Trophoblast cell (in vitro differentiated cells and primary cell): ENCODE results near the gene PARL.

Experiments
- DNase-seq, 2 donors: peaks; one replicate each; pipeline ENCODE4 v3.0.0-alpha.2; 2016
- H2AFZ ChIP-seq: 2 replicates; pipeline ENCODE4 v1.6.1; 2013; ENCODE audit warnings: low read length, moderate library complexity, mild to moderate bottlenecking; ENCODE audit not compliant: insufficient read depth, poor library complexity
- H2AK5ac ChIP-seq: 2 replicates; pipeline ENCODE4 v1.6.1; 2013; ENCODE audit warnings: mild to moderate bottlenecking, low read length
- H2BK120ac ChIP-seq: 2 replicates; pipeline ENCODE4 v1.6.1; 2013; ENCODE audit warnings: low read length, mild to moderate bottlenecking, moderate library complexity; ENCODE audit not compliant: insufficient read depth, poor library complexity
- H2BK12ac ChIP-seq: 2 replicates; pipeline ENCODE4 v1.6.1; 2013; ENCODE audit warnings: mild to moderate bottlenecking, low read length, moderate library complexity
- H2BK5ac ChIP-seq: 2 replicates; pipeline ENCODE4 v1.6.1; 2013; ENCODE audit warnings: low read length, low read depth, moderate library complexity, mild to moderate bottlenecking; ENCODE audit not compliant: poor library complexity
- H3K14ac ChIP-seq: 2 replicates; pipeline ENCODE4 v1.6.1; 2013; ENCODE audit warnings: mild to moderate bottlenecking, low read length
- H3K18ac ChIP-seq: 2 replicates; pipeline ENCODE4 v1.6.1; 2013; ENCODE audit warnings: mild to moderate bottlenecking, low read length
- H3K23ac ChIP-seq: 2 replicates; pipeline ENCODE4 v1.6.1; 2013; ENCODE audit warnings: low read length
- H3K27ac ChIP-seq: 2 replicates; pipeline ENCODE4 v1.5.1; 2013; ENCODE audit warnings: low read depth, mild to moderate bottlenecking, inconsistent platforms, low read length, moderate library complexity
- H3K27me3 ChIP-seq: 2 replicates; pipeline ENCODE4 v1.6.1; 2013; ENCODE audit warnings: inconsistent platforms, mild to moderate bottlenecking, low read length, moderate library complexity; ENCODE audit not compliant: insufficient read depth
- H3K36me3 ChIP-seq, 2 experiments: 1 replicate in 1 of 2; 2 replicates in 1 of 2; pipeline ENCODE4 v1.6.1; 2013; ENCODE audit warnings: low read length in 2 of 2, mild to moderate bottlenecking in 2 of 2, moderate library complexity in 1 of 2; ENCODE audit not compliant: insufficient read depth in 2 of 2, control insufficient read depth in 1 of 2
- H3K4ac ChIP-seq: 2 replicates; pipeline ENCODE4 v1.6.1; 2013; ENCODE audit warnings: low read depth, mild to moderate bottlenecking, low read length, moderate library complexity
- H3K4me1 ChIP-seq, 2 experiments: 1 replicate in 1 of 2; 2 replicates in 1 of 2; pipeline ENCODE4 v1.6.1; 2013; ENCODE audit warnings: low read length in 2 of 2, mild to moderate bottlenecking in 2 of 2, moderate library complexity in 1 of 2; ENCODE audit not compliant: insufficient read depth in 2 of 2, control insufficient read depth in 1 of 2
- H3K4me2 ChIP-seq: 2 replicates; pipeline ENCODE4 v1.6.1; 2013; ENCODE audit warnings: inconsistent platforms, mild to moderate bottlenecking, low read length, moderate library complexity
- H3K4me3 ChIP-seq: 2 replicates; pipeline ENCODE4 v1.5.1; 2013; ENCODE audit warnings: mild to moderate bottlenecking, low read depth, low read length, inconsistent platforms
- H3K79me1 ChIP-seq: one replicate; pipeline ENCODE4 v1.6.1; 2013; ENCODE audit warnings: low read length
- H3K79me2 ChIP-seq: 2 replicates; pipeline ENCODE4 v1.6.1; 2013; ENCODE audit warnings: low read length, mild to moderate bottlenecking; ENCODE audit not compliant: control insufficient read depth, insufficient read depth, poor library complexity
- H3K9ac ChIP-seq: 2 replicates; pipeline ENCODE4 v1.6.1; 2013; ENCODE audit warnings: mild to moderate bottlenecking, low read length
- H3K9me3 ChIP-seq: 2 replicates; pipeline ENCODE4 v1.6.1; 2013; ENCODE audit warnings: low read depth, mild to moderate bottlenecking, control low read depth, inconsistent platforms, low read length; ENCODE audit not compliant: insufficient read depth
- H4K12ac ChIP-seq: 2 replicates; pipeline ENCODE4 v1.6.1; 2013; ENCODE audit warnings: low read depth, mild to moderate bottlenecking, low read length, moderate library complexity
- H4K8ac ChIP-seq: 2 replicates; pipeline ENCODE4 v1.6.1; 2013; ENCODE audit warnings: low read depth, mild to moderate bottlenecking, low read length, moderate library complexity
- H4K91ac ChIP-seq: one replicate; pipeline ENCODE4 v1.6.1; 2013; ENCODE audit warnings: low read depth, mild to moderate bottlenecking, low read length, moderate library complexity
- WGBS: extraction: QIAGEN DNeasy Blood & Tissue Kit; methylation state at CpG from one replicate; pipeline ENCODE4 v1.1.7; 2013; ENCODE audit warnings: missing lambda C conversion rate; ENCODE audit not compliant: insufficient read length, insufficient coverage; ENCODE audit errors: extremely low coverage; 5-methylcytosine and 5-hydroxymethylcytosine counted together

Gene PARL

GRCh38 chr3:183875411-183875810, 9.3 kb downstream of the PARL start:
- H3K14ac ChIP-seq = no peak overlapping the region
- no peak overlapping the region for H4K8ac ChIP-seq
- peaks cover 2% of the 10 kb centered on the region in 2 experiments for H3K36me3 ChIP-seq

DNA sequence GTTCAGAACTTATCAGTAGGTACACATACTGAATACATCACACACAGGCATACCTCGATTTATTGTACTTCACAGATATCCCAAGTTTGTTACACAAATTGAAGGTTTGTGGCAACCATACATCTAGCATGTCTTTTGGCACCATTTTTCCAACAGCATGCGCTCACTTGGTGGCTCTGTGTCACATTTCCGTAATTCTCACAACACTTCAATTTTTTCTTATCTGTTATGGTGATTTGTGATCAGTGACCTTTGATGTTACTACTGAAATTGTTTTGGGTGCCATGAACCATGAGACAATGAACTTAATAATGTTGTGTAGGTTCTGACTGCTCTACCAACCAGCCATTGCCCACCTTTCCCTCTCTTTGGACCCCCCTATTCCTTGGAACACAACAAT, 10.8 kb downstream of the PARL start:
- no peak overlapping the region for H4K8ac ChIP-seq
- peaks cover 3% of the 10 kb centered on the region for H3K79me2 ChIP-seq
- H3K14ac ChIP-seq = no peak overlapping the region
- H3K36me3 ChIP-seq = peaks cover 0 to 2% of the 10 kb centered on the region in 2 experiments
- no peak overlapping the region for H3K9ac ChIP-seq
- no peak overlapping the region for H2AK5ac ChIP-seq
- no peaks in the 10 kb centered on the region for H3K27me3 ChIP-seq
- H4K12ac ChIP-seq = no peak overlapping the region
- H3K23ac ChIP-seq = no peak overlapping the region
- no peaks in the 10 kb centered on the region for H3K4me1 ChIP-seq
- no CpG with 5 or more reads among the region's 3 CpGs for WGBS
- H3K27ac ChIP-seq = no peak overlapping the region
- no peak overlapping the region for H3K4me3 ChIP-seq
- H2BK5ac ChIP-seq = no peak overlapping the region
- H2BK120ac ChIP-seq = no peak overlapping the region
- H3K4ac ChIP-seq = no peak overlapping the region
- no peaks in the 10 kb centered on the region for H3K9me3 ChIP-seq
- H3K79me1 ChIP-seq = no peaks in the 10 kb centered on the region
- no peak overlapping the region for H4K91ac ChIP-seq
- no peak overlapping the region for H3K18ac ChIP-seq
- H2BK12ac ChIP-seq = no peak overlapping the region
- no peak overlapping the region for H2AFZ ChIP-seq
- no peak for DNase-seq
- H3K4me2 ChIP-seq = no peak overlapping the region

More at GRCh38 chr3:183875411-183875810, 9.3 kb downstream of the PARL start:
- H3K23ac ChIP-seq = no peak overlapping the region
- H2BK12ac ChIP-seq = no peak overlapping the region
- H3K4me2 ChIP-seq = no peak overlapping the region
- H3K9ac ChIP-seq = no peak overlapping the region
- no peaks in the 10 kb centered on the region for H3K4me1 ChIP-seq
- H3K27ac ChIP-seq = no peak overlapping the region
- H3K79me1 ChIP-seq = no peaks in the 10 kb centered on the region
- no peak overlapping the region for H3K18ac ChIP-seq
- H2AK5ac ChIP-seq = no peak overlapping the region
- no peak for DNase-seq
- H3K9me3 ChIP-seq = no peaks in the 10 kb centered on the region
- H3K27me3 ChIP-seq = no peaks in the 10 kb centered on the region
- no peak overlapping the region for H3K4ac ChIP-seq
- H3K79me2 ChIP-seq = peaks cover 3% of the 10 kb centered on the region
- H3K4me3 ChIP-seq = no peak overlapping the region
- no peak overlapping the region for H4K91ac ChIP-seq
- H2BK5ac ChIP-seq = no peak overlapping the region
- H2BK120ac ChIP-seq = no peak overlapping the region
- no peak overlapping the region for H4K12ac ChIP-seq
- H2AFZ ChIP-seq = no peak overlapping the region

GRCh38 chr3:183871541-183871940, 13.1 kb downstream of the PARL start:
- DNase-seq = no peak
- no peak overlapping the region for H3K18ac ChIP-seq
- no peak overlapping the region for H3K4me3 ChIP-seq
- H4K91ac ChIP-seq = no peak overlapping the region
- H3K36me3 ChIP-seq = peaks cover 4 to 6% of the 10 kb centered on the region in 2 experiments
- H3K4ac ChIP-seq = no peak overlapping the region
- H2AFZ ChIP-seq = no peak overlapping the region
- H3K79me2 ChIP-seq = peaks cover 3% of the 10 kb centered on the region
- no peaks in the 10 kb centered on the region for H3K27me3 ChIP-seq
- H4K8ac ChIP-seq = no peak overlapping the region
- no CpG with 5 or more reads among the region's 2 CpGs for WGBS
- H2BK12ac ChIP-seq = no peak overlapping the region
- no peak overlapping the region for H2BK120ac ChIP-seq
- no peak overlapping the region for H3K9ac ChIP-seq
- H3K14ac ChIP-seq = no peak overlapping the region
- H4K12ac ChIP-seq = no peak overlapping the region
- no peaks in the 10 kb centered on the region for H3K79me1 ChIP-seq
- no peak overlapping the region for H2BK5ac ChIP-seq
- H2AK5ac ChIP-seq = no peak overlapping the region
- H3K9me3 ChIP-seq = no peaks in the 10 kb centered on the region
- H3K23ac ChIP-seq = no peak overlapping the region
- no peak overlapping the region for H3K4me2 ChIP-seq
- no peak overlapping the region for H3K27ac ChIP-seq
- H3K4me1 ChIP-seq = no peaks in the 10 kb centered on the region

DNA sequence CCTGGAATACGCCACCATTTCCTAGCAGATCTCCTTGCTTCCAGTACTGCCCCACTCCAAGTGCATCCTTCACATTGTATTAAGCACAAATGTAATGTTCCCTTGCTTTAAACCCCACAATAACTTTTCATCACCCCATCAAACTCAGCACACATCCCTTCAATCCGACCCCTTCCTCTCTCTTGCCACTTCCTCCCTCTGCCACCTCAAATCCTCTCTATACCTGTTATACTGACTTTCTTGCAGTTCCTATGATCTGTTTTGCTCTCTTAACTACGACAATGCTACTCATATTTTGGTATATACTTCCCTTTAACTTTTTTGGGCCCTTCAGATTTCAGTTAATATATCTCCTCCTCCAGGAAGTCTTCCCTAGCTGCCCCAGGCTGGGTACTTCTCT, 14.1 kb downstream of the PARL start:
- no peak for DNase-seq
- WGBS = 100% methylated on average over 1 of the region's 3 CpGs
- peaks cover 5 to 6% of the 10 kb centered on the region in 2 experiments for H3K36me3 ChIP-seq
- no peak overlapping the region for H2AFZ ChIP-seq
- H3K4me3 ChIP-seq = no peak overlapping the region
- H3K23ac ChIP-seq = no peak overlapping the region
- no peaks in the 10 kb centered on the region for H3K4me1 ChIP-seq
- no peak overlapping the region for H3K14ac ChIP-seq
- H3K27ac ChIP-seq = no peak overlapping the region
- no peaks in the 10 kb centered on the region for H3K27me3 ChIP-seq
- H3K79me1 ChIP-seq = no peaks in the 10 kb centered on the region
- no peaks in the 10 kb centered on the region for H3K9me3 ChIP-seq
- no peak overlapping the region for H4K8ac ChIP-seq
- H3K79me2 ChIP-seq = peaks cover 3% of the 10 kb centered on the region
- H2BK12ac ChIP-seq = no peak overlapping the region
- H3K4ac ChIP-seq = no peak overlapping the region
- no peak overlapping the region for H2AK5ac ChIP-seq
- H2BK120ac ChIP-seq = no peak overlapping the region
- H3K18ac ChIP-seq = no peak overlapping the region
- no peak overlapping the region for H3K9ac ChIP-seq
- no peak overlapping the region for H4K12ac ChIP-seq
- no peak overlapping the region for H2BK5ac ChIP-seq
- no peak overlapping the region for H3K4me2 ChIP-seq
- H4K91ac ChIP-seq = no peak overlapping the region
